Left ventricle myocardium inferior (tissue), 1 donor: ENCODE measurements around the gene INPP5J. TPM values are rescaled to one million over a fixed set of nuclear protein-coding genes. Genes with fewer than 3 reads are reported as not detected.

Source experiments
- DNase-seq: peaks from one replicate; pipeline ENCODE4 v3.0.0-alpha.2; 2020
- H3K27ac ChIP-seq: fragments of 200-600 bp; replicated peaks from 2 replicates; pipeline ENCODE4 v1.8.0; 2021
- H3K27me3 ChIP-seq: fragments of 200-600 bp; 2 replicates; pipeline ENCODE4 v1.8.0; 2021; ENCODE audit warnings: low read depth
- H3K36me3 ChIP-seq: fragments of 200-600 bp; 2 replicates; pipeline ENCODE4 v1.8.0; 2021
- H3K4me1 ChIP-seq: fragments of 200-600 bp; 2 replicates; pipeline ENCODE4 v1.8.0; 2021
- H3K4me3 ChIP-seq: fragments of 200-600 bp; 2 replicates; pipeline ENCODE4 v1.8.0; 2021; ENCODE audit warnings: mild to moderate bottlenecking, moderate library complexity
- H3K9me3 ChIP-seq: fragments of 200-600 bp; replicated peaks from 2 replicates; pipeline ENCODE4 v1.8.0; 2021
- intact Hi-C: fragments of 100-400 bp; cut with micrococcal nuclease; formaldehyde crosslinking; loops from one replicate; pipeline ENCODE4 v1.11.0; 2022
- total RNA-seq: library from RNA; stranded (reverse); fragmentation: NEBNext Ultra II Directional; extraction: Animal tissue kit (Norgen Biotek cat#: 25700); gene quantifications from one replicate; pipeline ENCODE4 v1.2.1, GENCODE V29; 2021
- TF ChIP-seq, protein P1 (sequence below): fragments of 200-600 bp; IDR thresholded peaks from 2 replicates; pipeline ENCODE4 v1.8.0; 2021; ENCODE audit warnings: antibody characterized with exemption, mild to moderate bottlenecking, borderline replicate concordance
- donor health status: DM: no; HTN: yes; CAD: no; lungs with severe emphysema.

INPP5J gene
- total RNA-seq, 1 donor from 2014 or later, result 20.7 TPM

DNA sequence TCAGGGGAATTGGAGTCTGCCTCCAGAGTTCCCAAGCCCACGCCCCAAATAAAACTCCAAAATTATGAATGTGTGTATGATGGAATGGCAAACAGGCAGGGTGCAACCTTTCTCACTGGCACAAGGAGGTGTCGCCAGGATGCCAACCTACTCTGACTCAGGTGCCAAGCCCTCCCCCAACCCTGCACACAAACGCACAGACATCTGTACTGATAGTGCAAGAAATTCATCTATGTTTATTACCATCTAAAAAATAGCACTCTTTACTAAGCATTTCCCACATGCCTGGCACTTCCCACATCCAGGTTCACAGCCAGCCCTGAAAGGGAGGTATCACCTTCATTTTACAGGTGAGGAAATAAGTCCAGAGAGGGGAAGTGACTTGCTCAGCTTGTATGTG, 16.3 kb downstream of the INPP5J start:
- intact Hi-C loops, result no loop called here
- Histone ChIP-seq H3K36me3 (no peaks in the 10 kb centered on the region), H3K27ac (no peak overlapping the region), H3K4me3 (no peak overlapping the region), H3K4me1 (peaks cover 9% of the 10 kb centered on the region), H3K9me3 (no peaks in the 10 kb centered on the region), H3K27me3 (peaks cover 26% of the 10 kb centered on the region)
- TF ChIP-seq, protein P1, sequence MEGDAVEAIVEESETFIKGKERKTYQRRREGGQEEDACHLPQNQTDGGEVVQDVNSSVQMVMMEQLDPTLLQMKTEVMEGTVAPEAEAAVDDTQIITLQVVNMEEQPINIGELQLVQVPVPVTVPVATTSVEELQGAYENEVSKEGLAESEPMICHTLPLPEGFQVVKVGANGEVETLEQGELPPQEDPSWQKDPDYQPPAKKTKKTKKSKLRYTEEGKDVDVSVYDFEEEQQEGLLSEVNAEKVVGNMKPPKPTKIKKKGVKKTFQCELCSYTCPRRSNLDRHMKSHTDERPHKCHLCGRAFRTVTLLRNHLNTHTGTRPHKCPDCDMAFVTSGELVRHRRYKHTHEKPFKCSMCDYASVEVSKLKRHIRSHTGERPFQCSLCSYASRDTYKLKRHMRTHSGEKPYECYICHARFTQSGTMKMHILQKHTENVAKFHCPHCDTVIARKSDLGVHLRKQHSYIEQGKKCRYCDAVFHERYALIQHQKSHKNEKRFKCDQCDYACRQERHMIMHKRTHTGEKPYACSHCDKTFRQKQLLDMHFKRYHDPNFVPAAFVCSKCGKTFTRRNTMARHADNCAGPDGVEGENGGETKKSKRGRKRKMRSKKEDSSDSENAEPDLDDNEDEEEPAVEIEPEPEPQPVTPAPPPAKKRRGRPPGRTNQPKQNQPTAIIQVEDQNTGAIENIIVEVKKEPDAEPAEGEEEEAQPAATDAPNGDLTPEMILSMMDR, result no peak
- DNase-seq, result no peak

DNA sequence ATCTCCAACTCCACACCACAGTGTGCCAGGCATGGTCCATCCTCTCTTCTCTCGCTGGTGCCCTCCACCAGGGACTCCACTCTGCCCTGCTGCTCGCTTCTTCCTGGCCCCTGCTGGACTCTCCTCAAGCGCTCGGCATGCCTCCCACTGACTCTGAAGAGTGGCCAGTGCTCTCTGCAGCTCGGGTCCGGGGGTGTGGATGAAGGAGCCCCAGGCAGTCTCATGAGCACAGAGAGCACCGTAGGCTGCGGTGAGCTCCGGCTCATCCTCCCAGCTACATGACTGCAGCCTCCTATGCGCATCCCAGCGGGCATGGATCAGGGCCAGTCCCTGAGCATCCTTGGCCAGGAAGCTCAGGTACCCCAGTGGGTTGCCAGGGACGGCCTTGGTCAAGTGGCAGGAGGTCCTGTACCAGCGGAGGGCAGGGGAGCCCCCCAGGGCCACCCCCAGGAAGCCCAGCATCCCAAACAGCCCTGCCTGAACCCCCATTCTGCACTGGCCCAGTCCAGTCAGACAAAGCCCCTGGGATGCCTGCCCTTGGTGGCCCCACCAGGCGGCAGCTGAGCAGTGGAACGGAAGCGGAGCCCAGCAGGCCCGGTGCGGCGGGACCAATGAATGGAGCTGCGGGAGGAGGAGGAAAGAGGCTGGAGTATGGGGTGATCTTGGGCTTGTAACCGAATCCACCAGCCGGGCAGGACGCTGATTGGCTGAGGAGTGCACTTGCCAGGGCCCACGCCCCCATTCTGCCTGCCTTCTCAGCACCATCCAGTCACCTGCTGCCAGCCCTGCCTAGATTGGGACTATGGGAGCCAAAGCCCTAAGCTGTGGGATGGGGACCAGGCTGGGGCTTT, 17.3 kb downstream of the INPP5J start, which contains the start of gene PLA2G3:
TSS of gene PLA2G3 (minus strand) at position 643 of the 851 bp plus-strand sequence. CDS start at position 489, 154 bp downstream.
- TF ChIP-seq, protein P1, result no peak
- no peak within 1 kb of the TSS for H3K27ac ChIP-seq
- no peaks in the 10 kb centered on the region for H3K9me3 ChIP-seq
- intact Hi-C loops, result no loop called here
- no peak for DNase-seq
- H3K4me3 ChIP-seq, result no peak within 1 kb of the TSS
- peaks cover 9% of the 10 kb centered on the region for H3K4me1 ChIP-seq
- peaks cover 26% of the 10 kb centered on the region for H3K27me3 ChIP-seq
- no peaks in the 10 kb centered on the region for H3K36me3 ChIP-seq

DNA sequence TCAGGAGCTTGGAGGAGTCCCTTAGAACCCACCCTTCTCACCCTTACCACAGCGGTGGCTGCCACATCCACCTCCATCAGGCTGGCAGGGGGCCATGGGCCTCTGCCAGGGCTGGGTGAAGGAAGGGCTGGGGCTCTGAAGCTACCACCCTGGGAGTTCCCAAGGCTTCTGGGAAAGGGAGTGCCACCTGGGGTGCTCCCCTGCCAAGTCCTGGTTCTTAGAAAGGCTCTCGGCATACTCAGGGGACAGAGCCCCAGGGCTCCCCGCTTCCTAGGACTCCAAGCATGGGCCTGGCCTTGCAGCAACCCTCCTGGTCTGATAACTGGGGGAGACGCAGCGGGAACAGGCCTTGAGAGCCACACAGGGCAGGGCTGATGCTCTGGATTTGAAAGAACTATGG, 18.0 kb downstream of the INPP5J start:
- Histone ChIP-seq H3K27me3 (peaks cover 26% of the 10 kb centered on the region), H3K36me3 (no peaks in the 10 kb centered on the region), H3K9me3 (no peaks in the 10 kb centered on the region), H3K4me3 (no peak overlapping the region), H3K27ac (no peak overlapping the region), H3K4me1 (peaks cover 9% of the 10 kb centered on the region)
- no peak for DNase-seq
- TF ChIP-seq, protein P1, result no peak
- intact Hi-C loops, result no loop called here

DNA sequence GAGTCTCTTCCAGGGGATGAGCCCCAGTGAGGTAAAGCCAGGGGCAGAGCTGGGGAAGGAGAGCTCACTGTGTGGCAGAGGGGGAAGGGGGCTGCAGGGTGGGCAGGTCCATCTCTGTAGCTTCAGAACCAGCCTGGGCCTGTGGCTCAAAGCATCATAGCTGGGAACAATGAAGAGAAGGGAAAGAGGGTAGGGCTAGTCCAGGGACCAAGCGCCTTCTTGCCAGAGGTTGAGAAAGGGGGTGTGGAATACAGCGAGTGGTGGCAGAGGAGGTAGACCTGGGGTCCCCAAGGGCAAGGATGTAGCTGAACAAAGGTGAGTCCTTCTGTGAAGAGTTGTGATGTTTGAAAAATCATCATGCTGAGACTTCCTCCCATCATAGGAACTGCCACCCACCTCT, 18.8 kb downstream of the INPP5J start:
- Histone ChIP-seq H3K36me3 (no peaks in the 10 kb centered on the region), H3K27me3 (peaks cover 26% of the 10 kb centered on the region), H3K4me3 (no peak overlapping the region), H3K27ac (no peak overlapping the region), H3K4me1 (peaks cover 9% of the 10 kb centered on the region), H3K9me3 (no peaks in the 10 kb centered on the region)
- TF ChIP-seq, protein P1, result no peak
- intact Hi-C loops, result no loop called here
- DNase-seq, result no peak

DNA sequence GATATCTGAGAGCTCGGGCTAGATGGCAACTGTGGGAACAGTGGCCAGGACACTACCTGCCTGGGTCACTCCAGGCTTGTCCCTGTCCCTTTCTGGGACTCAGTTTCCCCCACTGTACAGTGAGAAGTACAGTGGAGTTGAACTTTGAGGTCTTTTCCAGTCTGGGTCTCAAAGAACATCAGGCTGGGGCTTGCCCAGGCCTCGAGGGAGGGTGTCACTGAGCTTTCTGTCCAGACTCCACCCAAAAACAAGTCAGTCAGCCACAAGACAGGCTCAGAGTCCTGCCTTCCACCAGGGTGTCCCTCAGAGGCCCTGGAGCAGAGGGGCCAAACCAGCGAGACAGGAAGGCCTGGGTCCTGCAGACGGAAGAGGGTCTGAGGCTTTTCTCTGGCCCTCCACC, 19.5 kb downstream of the INPP5J start:
- peaks cover 9% of the 10 kb centered on the region for H3K4me1 ChIP-seq
- peaks cover 26% of the 10 kb centered on the region for H3K27me3 ChIP-seq
- DNase-seq, result no peak
- H3K27ac ChIP-seq, result no peak overlapping the region
- intact Hi-C loops, result no loop called here
- no peaks in the 10 kb centered on the region for H3K9me3 ChIP-seq
- TF ChIP-seq, protein P1, result no peak
- H3K36me3 ChIP-seq, result no peaks in the 10 kb centered on the region
- no peak overlapping the region for H3K4me3 ChIP-seq
